Suppressor macrophage treated with lipopolysaccharide for 1 hour (primary cell): ENCODE data around the gene GCSAM.

Source experiments
- DNase-seq, 3 donors: peaks; one replicate each; pipeline ENCODE4 v3.0.0-alpha.2; 2020 to 2022

The GCSAM gene

DNA sequence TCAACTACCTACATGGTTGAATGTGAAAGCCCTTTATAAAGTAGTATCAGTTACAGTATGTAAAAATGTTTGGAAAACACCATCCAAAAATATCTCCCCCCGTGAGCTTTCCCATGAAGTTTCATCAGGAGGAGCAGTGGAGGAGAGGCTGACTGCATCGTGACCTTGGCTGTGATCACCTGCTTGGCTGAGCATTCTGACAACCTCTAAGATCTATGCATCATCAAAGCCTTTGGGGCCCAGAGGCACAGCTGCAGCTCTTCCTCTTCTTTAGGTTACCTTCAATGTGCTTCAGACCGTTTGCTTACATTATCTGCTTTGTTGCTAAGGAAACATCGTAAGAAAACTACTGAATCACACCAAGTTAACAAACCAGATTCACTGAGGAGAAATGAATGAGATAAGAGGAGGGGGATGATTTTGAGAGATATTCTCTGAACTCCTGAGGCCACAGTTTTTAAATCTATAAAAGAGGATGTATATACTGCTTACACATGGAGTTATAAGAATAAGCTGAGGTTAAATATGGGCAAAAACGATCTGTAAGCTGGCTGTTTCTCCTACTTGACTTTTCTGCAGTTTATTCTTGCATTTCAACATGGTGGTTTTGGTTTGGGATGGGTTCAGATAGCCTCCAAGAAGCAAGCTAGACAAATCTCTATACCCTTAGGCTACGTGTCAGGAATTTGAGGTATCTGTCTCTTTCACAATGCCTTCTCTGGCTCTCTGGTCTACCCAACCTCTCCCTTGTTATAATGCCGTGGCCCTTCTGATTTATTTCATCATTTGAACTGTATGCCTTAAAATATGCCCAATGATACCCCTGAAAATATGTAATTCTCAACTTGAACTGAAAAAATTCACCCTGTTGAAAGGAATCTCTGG is 4.0 kb downstream of the GCSAM start:
- peak; percentile 27 to 40 (median 38) for DNase-seq

DNA sequence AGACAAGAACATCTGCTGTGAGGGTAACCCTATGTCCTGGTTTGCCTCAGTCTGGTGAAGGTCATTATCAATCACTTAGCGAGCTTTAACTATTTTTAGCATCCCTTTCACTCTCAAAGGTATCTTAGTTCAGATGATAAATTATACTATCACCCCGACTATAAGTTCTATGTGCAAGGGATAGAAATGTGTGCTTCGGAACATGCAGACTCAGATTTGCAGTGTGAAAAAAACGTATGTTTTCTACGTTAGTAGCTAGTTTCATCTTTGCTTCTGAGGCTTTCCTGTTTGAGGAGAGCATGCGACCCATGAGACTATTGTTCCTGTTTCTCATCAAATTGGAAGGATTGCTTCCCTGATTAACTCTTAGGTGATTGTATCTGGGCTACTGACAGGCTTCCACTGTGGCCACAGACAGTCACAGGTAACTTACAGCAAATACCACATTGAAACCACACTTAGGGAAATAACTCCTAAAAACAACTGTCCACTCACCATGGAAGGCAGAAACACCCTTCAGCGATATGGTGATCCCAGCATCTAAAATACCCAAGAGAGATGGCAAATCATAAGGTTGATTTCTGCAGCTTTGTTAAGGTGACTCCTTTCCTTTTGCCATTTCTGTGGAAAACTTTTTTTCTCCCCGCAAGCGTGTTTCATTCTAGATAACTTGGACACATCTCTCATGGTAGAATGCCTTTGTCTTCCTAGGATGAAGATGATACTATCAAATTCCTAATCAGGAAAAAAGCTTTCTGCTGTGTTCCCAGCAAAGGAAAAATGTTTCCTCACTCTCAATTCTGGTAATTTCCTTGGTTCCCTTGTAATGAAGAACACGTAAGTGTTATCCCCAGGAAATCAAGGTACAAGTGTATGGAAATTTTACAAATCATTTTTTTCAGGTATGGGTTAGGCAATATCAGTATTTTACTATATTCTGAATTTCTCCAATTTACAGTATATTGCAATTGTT is 5.2 kb downstream of the GCSAM start:
- DNase-seq = peak; percentile 19 to 25 (median 25)

DNA sequence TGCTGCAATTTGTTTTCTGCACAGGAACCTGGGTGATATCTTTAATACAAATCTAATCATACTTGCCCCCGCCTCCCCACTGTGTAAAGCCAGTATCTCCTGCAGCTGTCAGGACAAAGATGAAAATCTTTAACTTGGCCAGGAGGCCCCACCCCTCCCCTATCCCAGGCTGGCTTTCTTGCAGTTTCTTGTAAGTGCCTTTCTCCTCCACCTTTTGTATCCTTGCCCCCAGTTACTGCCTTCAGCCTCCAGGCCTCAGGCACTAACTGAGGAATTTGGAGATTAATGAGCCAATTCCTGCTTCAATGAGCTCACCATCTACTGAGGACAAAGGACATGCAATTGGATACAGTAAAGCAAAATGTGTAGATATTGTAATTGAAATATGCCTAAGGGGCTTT is 6.5 kb downstream of the GCSAM start:
- DNase-seq = peak in 1 of 3 donors; percentile 8

DNA sequence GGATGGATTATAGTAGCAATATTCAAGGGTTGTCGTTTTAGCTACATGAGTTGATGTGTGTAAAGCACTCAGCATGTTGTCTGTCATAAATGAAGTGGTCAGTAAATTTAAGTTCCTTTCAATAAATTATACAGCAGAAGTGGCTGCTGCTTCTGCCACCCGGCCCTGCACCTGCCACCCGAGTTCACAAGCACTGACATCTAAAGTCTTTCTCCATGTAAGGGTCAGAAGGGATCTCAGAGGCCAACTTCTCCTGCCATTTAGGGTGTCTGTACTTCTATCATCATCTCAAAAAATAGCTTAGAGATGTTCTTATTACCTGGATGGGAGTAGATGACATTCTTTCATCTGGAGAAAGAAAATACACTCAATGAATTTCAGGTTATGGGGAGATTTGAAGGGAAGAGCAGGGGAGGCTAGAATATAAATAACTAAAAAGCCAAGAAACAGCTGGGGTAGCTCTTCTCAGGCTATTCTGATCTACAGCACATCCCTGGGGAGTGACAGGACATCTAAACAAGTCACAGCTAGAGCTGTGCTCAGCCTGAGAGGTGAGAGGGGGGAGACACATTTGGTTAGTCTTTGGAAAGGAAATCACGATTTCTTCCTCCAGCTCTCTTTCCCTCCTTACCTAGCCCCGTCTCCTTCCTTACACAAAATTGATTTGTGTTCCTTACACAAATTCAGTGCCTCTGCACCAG is 8.0 kb downstream of the GCSAM start:
- DNase-seq = no peak

DNA sequence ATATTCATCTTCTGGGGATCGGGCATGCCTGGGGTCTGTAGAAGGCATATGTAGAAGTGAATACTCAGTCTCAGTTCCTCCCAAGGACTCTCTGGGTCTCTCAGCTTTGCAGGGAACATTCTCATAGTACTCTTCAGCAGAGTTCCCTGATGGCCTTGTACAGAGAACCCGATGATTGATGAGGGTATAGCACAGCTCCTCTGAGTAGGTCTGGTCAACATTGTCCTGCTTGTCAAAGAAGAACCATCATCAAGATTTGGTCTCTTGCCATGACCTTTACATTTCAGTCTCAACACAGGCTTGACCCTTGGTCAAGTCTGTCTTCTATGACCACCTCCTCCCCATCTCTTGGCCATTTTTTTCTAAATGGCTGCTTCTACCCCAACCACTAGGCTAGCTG is 9.5 kb downstream of the GCSAM start:
- DNase-seq = no peak

DNA sequence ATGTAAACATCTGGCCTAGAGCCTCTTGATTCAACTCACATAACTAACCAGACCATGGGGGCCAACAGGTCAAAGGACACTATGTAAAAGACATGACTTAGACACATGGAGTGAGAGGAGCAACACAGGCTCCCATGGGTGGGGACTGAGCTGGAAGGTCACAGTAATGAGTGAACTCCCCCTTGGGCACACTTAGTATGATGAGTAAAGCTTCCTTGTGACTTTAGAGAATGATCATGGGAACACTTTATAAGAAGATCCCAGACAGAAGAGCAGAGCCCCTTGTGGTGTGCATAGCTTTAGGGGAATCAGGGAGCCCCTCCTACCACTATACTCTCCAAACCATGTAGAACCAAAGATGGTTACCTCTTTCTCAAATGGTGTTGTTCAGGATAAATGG is 10.2 kb downstream of the GCSAM start:
- DNase-seq = no peak

DNA sequence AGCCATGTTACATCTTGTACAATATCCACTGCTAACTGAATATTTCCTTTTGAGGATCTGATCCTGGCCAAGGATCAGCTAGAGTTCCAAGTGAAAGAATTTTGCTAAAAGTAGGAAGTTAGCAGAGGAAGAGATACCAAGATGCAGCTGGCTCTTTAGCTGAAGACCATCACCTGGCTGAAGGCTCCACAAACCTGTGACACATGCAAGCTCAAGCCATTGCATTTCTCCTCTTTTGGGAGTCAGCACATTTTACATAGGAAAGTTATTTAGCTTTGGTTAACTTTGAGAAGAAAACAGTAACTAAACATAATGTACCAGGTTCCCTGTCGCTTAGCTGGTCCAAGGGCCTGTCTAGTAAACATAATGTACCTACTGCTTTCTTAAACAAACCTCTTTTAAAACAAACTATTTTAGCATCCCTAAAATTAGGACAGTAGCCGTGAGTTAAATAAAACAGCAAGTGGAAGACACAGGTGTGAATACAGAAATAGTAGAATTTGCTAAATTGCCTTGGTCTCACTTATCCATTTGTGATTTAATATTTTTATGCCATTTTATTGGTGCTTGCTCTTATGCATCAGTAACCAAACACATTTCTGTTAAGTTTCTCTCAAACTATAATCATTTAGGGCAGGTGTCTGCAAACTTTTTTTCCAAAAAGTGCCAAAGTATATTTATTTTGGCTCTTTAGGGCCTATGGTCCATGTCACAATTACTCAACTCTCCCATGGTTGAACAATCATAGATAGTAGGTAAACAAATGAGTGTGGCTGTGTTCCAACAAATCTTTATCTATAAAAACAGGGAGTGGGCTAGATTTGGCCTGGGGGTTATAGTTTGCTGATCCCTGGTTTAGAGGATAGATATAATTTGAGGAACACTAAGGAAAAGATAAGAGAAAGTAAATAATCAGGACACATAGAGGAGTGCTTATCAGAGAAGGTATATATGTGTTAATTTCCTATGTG is 11.2 kb downstream of the GCSAM start:
- DNase-seq = no peak

DNA sequence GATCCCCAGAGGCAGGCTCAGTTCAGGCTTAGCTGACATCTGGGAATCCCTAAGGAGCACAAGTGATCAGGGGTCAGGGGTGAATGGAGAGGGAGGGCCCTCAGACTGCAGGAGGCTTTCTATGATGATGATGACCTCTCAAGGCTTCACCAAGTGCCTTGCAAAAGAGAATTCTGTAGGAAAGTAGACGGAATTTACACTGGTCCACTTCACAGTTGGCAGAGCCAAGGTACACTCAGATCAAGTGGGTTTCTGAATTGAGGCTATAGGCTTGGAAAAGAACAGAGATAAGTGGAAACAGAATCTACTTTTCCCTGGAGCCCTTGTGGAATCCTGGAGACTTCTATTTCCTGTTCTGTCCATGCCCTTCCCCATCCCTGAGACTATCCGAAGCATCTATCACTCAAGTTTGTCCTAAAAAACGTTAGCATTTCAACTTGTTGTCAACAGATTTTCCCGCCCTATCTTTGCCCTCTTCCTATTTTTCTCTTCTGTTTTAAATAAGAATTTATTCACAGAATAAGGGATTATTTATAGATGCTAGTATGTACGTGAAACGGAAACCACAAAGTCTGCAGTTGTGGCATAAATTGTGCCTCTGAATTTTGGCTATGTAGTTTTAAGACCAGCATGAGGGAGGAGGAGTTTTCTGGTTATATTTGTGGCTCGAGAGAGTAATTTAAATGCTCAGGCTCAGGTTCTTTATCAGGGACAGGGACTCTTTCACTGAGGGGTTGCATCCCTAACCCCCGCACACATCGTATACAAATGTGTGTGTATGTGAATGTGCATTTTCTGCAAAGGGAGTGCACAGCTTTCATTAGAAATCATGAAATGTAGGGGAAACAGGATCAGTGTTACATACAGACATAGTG is 12.8 kb downstream of the GCSAM start:
- DNase-seq = no peak

DNA sequence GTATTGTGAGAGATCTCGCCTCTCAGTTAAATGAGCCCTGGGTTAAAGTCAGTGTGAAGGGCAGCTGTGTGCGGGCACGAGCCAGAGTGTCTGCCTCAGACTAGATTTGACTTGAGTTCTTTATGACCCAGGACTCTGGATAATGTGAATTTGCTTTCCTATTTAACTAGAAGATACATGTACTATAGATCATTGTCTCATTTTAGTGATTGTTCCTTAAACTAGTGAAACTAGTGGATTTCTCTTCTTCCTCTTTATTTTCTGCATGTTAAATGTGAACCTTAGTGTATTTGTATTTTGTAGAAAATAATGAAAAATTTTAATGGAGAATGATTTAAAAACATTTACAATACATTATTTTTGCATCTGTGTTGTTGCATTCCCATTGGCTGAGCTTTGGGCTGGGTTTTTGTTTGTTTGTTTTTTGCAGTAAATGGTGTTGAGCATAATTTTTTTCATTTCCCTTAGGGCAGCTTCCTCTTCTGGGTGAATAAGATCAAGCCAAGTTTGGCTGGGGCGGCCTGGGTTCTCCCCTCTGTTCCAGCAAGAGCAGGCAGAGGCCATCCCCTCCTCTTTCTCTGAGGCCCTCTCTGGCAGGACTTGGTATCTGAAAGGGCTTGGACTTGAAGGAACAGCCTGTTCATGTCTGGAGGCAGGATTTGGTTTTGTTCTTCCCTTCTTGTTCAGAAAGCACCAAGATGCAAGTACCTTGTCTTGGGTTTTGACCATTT is 15.0 kb downstream of the GCSAM start:
- peak; percentile 63 to 76 (median 74) for DNase-seq

DNA sequence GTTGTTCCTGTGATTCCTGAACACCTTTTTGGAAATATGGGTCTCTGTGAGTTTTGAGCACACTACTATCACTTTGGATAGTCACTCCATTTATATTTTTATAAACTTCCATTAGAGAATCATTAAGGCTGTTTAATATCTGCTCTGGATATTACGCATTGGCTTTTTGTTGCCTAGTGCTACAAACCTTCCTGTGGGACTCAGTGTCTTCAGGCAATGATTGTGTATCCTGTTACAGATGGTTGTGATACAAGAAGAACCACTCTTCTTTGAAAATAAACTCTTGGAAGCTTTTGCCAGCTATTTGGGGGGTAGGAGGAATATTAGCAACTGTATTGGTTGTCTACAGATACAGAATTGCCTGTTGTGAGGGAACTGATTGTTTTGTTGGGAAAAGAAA is 15.6 kb downstream of the GCSAM start:
- no peak for DNase-seq

DNA sequence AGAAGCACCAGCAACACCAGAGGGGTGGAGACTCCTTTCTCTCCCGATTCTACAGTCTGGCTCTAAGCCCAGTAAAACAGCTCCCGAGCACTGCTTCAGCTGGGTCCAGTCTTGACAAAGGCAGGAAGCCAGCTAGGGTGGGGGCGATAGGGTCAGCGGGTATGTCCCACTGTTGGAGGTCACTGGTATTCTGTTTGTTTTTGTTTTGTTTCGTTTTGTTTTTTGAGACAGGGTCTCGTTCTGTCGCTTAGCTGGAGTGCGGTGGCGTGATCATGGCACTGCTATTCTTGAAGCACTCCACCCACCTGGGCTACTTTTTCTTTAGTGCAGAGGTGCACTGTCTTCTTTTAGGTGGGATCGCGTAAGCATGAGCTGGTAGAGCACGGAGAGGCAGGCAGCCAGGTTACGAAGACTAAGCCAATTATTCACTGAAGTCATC is 16.3 kb downstream of the GCSAM start:
- DNase-seq = no peak

DNA sequence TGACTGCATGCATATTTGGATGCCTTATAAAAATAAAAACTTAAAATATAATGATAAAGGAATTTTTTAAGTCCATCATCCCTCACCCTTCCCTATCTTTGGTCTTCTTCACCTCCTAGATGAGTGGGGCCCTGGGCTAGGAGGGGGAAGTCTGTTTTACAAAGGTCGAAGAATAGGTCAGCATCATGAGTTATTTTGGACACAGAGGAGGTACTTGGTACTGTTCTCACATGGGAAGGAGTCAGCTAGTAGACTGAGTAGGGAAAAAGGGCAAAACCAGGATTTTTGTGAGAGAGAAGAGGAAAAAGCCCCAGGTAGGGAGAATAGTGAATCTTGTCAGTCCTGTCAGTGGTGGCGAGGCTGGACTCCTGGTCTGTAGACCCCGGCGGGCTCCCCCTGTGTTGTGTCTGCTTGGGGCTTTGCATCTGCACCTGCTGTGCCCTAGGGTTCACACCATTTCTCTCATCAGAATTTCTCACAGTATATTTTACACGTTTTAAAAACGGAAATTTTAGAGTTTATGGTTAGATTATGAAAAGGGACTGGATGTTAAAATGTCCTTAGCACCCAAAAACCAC is 17.2 kb downstream of the GCSAM start:
- no peak for DNase-seq

DNA sequence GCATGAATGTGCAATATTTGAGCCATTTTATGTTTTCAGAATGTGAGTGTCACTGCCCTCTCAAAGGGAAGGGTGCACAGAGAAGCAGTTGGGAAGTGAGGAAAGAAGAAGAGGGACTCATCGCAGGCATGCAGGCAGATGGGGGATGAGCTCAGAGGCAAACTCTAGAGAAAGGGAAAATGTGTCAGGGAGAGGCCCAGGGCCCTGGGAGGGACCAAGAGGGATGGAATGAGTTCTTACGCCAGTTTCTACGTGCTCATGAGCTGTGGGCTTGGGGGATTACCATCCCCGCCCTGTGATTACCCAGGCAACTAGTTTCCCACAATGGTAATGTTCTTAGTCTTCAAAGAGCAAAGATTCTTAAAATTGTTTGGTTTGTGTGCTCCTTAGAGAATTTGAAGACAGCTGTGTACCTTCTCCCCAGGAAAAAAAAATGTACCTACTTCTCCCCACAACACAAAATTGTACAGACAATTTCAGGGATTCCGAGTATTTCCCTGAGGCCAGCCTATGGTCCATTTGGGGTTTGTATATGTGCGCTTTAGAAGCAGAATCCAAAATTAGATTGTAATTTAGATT is 17.8 kb downstream of the GCSAM start:
- peak; percentile 22 to 49 (median 43) for DNase-seq

DNA sequence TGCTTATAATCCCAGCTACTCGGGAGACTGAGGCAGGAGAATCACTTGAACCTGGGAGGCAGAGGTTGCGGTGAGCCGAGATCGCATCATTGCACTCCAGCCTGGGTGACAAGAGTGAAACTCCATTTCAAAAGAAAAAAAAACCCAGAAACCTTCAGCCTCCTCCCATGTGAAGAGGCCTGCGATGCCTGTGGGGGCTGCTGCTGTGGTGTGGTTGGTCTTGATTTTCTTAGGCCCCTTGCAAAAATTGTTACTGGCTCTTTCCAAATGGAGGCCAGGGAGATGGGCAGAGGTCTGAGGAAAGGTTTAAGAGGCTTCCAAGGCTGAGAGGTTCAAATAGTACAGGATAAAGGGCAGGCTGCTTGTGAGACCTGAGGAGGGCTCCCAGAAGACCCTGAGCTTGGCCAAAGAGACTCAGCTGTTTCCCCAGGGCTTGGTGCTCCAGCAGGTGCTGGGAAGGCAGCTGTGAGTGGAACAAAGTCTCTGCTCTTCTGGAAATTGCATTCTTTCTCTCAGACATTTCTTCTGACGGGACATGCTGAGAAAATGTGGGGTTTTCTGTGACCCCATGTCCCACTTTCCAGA is 18.4 kb downstream of the GCSAM start:
- DNase-seq = no peak

DNA sequence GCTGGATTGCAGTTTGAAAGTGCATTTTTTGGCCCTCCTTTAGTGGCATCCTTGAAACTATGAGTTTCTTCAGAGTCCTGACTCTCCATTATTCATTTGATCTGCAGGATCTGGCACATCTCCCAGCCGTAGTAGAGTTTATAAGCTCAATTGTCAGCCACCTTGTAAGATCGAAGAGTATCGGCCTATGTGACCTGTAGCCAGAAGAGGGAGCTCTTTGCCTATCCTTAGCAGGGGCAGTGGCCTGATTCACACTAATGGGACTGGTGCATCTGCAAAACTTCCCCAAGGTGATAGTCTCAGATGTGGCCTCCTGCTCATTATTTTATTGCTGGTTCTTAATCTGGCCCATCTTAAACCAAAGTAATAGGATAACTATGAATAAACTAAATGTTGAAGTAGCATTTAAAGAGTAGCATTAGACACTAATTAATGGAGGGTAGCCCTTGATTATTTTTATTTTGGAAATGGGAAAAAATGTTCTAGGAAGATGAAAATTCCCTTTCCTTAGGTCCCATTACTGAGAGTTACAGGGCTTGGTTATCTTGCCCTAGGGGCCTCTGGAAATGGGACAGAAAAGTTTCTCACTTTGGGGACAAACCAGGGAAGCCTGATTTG is 21.2 kb downstream of the GCSAM start:
- DNase-seq = peak; percentile 79 to 83 (median 79)

DNA sequence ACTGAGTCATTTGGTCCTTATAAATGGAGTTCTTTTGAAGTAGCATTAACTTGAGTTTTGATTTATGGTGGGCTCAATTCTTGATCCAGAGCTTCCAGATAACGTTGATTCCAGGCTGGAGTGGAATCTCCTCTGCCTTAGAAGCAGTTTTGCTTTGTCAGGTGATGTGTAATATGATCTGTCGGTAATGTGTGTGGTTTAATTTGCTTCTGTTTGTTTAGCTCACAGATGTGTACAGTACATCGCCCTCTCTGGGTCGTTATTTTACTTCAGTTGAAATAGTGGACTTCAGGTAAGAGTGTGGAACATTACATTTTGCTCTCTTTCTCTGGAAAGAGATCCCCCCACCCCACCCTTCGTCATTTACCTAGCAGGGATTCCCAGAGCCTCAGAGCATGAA is 23.7 kb downstream of the GCSAM start:
- DNase-seq = no peak

DNA sequence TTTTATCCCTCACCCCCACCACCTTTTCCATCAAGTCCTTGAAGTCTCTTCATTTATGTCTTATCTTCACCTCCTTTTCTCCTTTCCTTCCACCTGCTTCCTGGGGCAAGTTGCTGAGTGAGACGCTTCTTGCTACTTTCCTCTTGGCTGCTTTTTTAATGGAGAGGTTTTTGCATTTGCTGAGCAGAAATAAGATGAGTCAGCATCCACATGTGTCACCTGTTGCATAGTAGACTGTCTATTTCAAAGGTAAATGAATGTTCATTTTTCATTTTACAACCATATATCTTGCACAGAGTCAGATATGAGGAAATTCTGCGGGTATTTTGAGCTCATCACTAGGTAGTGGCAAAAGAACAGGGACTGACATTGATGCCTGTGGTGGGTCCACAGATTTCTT is 28.3 kb downstream of the GCSAM start:
- DNase-seq = no peak

DNA sequence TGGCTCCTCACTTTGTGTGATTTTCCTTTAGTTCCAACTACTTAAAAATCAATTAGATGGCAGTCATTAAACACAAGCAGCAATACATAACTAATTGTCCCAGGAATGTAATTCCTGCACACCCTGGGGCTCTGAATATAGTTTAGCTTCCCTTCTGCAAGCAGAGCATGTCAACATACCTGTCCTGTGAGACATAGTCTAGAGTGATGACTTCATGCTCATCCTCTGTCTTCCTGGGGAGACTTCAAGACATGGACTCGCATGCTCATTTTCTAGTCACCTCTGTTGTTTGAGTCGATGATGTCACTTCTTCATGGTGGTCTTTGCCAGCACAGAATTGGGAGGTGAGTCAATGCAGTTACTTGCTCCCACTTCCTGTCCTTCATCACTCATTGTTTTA is 31.1 kb downstream of the GCSAM start:
- DNase-seq = no peak
